ENCODE measurements around the gene ALPG. TPM values are rescaled to one million over a fixed set of nuclear protein-coding genes. Genes with fewer than 3 reads are reported as not detected.

ALPG gene
- polyA plus RNA-seq, 10 donors = 0.17 to 0.30 TPM; not detected in 8

DNA sequence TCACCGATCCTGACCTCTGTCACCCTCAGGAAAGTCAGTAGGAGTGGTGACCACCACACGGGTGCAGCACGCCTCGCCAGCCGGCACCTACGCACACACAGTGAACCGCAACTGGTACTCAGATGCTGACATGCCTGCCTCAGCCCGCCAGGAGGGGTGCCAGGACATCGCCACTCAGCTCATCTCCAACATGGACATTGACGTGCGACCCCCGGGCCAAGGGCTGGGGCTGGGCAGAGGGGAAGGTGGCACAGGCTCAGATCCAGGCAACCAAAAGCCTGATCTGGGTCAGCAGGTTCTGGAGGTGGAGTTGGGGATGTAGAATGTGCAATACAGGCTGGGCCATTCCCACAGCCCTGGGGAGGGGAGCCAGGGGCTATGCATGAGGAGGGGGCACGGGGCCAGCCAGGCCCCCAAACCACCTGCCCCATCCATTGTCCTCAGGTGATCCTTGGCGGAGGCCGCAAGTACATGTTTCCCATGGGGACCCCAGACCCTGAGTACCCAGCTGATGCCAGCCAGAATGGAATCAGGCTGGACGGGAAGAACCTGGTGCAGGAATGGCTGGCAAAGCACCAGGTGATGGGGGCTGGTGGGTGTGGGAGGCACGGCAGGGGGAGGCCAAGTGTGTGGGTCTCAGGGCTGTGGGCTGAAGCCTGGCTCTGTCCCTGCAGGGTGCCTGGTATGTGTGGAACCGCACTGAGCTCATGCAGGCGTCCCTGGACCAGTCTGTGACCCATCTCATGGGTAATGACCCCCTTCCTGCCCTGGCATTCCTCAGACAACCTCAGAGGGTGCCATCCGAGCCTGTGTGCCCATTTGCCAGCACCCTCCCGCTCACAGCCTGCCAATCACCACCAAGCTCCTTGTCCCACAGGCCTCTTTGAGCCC is 50.7 kb downstream of the ALPG start:
- no peak for DNase-seq

DNA sequence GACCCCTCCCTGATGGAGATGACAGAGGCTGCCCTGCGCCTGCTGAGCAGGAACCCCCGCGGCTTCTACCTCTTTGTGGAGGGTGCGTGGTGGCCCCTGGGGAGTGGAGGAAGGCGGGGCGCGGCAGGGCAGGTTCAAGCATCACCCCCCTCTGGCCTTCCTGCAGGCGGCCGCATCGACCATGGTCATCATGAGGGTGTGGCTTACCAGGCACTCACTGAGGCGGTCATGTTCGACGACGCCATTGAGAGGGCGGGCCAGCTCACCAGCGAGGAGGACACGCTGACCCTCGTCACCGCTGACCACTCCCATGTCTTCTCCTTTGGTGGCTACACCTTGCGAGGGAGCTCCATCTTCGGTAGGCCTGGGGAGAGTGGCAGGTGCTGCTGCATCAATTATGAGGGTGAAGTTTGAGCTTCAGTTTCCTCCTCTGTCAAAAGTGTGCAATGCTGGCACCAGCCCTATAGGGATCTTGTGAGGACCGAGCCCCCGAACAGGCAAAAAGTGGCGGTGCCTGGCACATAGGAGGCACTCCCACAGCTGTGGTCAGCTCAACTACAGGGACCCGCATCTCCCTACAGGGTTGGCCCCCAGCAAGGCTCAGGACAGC is 51.5 kb downstream of the ALPG start:
- no peak for DNase-seq

DNA sequence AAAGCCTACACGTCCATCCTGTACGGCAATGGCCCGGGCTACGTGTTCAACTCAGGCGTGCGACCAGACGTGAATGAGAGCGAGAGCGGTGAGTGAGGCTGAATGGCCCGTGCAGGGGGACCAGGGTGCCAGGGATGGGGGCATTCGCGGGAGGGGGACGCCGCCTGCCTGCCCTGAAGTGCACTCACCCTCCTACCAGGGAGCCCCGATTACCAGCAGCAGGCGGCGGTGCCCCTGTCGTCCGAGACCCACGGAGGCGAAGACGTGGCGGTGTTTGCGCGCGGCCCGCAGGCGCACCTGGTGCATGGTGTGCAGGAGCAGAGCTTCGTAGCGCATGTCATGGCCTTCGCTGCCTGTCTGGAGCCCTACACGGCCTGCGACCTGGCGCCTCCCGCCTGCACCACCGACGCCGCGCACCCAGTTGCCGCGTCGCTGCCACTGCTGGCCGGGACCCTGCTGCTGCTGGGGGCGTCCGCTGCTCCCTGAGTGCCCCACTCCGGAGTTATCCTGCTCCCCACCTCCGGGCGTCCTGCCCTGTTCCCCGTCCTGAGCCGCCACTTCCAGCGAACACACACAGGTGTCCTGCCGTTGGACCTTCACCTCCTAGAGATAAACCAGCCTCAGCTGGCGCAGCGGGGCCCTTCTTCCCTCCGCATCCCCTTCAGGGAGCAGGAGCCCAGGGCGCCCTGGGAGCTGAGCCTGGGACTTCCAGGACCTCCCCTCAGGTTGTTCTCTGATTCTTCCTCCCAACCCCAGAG is 52.2 kb downstream of the ALPG start:
- DNase-seq = no peak

DNA sequence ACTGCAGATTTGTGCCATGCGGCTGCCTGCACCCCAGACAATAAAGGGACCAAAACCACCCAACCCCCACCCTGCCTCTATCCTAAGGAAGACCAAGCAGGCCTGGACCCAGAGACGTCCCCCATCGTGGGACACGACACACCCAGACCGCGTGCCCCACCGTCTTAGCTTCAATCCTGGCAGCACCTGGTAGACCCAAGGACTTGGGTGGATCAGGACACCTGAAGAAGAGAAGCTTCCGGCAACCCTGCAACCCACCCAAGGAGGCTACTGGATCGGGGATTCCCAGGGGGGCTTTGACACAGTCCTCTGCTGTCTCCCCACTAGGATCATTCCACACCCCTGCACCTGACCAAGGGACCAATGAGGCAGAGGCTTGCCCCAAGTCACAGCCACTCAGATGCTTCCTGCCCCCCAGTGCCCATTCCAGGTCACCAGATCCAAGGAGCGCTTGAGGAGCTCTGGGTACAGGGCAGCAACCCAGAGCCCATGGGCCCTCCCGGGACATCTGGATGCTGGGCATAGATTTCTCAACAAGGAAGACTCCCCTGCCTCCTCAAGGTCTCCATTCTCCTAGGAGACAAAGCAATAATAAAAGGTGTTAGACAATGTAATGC is 52.9 kb downstream of the ALPG start:
- DNase-seq = no peak

DNA sequence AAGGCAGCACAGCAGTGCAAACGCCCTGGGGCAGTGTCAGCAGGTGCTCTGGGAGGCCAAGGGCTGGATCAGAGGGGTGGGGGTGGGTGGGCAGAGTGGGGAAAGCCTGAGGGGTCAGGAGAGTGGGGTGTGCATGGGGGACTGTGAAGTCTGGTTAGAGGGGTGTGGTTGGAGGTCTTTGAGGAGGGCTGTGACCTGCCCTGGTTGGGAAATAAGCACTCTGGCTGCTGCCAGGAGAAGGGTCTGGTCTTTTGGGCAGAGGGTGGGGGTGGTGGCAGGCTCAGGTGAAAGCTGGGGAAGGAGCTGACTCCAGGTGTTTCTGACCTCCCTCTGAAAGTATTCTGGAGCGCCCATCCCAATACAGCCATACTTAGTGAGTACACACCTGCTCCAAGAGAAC is 53.5 kb downstream of the ALPG start:
- no peak for DNase-seq

Other genes with a start within 250 kb of the ALPG start
- under 1 TPM in 5 of 10 donors, not detected in 5; 0.07 to 0.35 (median 0.28) TPM for gene ALPP, start 28.1 kb upstream of the ALPG start, polyA plus RNA-seq (ENCODE audit: insufficient read length in 10 of 10)
- gene ALPI, start 49.3 kb downstream of the ALPG start, polyA plus RNA-seq (ENCODE audit: insufficient read length in 10 of 10) = not detected
- 1 to 10 TPM in 1 of 10 donors, under 1 TPM in 9; 0.29 to 1.0 (median 0.45) TPM for gene ECEL1, start 81.0 kb downstream of the ALPG start, polyA plus RNA-seq (ENCODE audit: insufficient read length in 10 of 10)
- 1 to 10 TPM in 8 of 10 donors, under 1 TPM in 2; 0.71 to 2.4 (median 1.3) TPM for gene PRSS56, start 113.5 kb downstream of the ALPG start, polyA plus RNA-seq (ENCODE audit: insufficient read length in 10 of 10)
- gene CHRND, start 119.3 kb downstream of the ALPG start, polyA plus RNA-seq (ENCODE audit: insufficient read length in 10 of 10) = 100 to 1,000 TPM in 8 of 10 donors, 10 to 100 TPM in 2; 88.9 to 152 (median 129) TPM
- 100 to 1,000 TPM in 4 of 10 donors, 10 to 100 TPM in 6; 56.7 to 133 (median 89.2) TPM for gene CHRNG, start 132.8 kb downstream of the ALPG start, polyA plus RNA-seq (ENCODE audit: insufficient read length in 10 of 10)
- 1 to 10 TPM; 4.3 to 8.6 (median 6.2) TPM for gene TIGD1, start 143.7 kb downstream of the ALPG start, polyA plus RNA-seq (ENCODE audit: insufficient read length in 10 of 10)
- 100 to 1,000 TPM; 100 to 153 (median 113) TPM for gene EIF4E2, start 143.8 kb downstream of the ALPG start, polyA plus RNA-seq (ENCODE audit: insufficient read length in 10 of 10)
- 10 to 100 TPM; 12.8 to 40.9 (median 25.5) TPM for gene EFHD1, start 226.8 kb downstream of the ALPG start, polyA plus RNA-seq (ENCODE audit: insufficient read length in 10 of 10)